H9 (cell line): ENCODE measurements around the gene PTPRF. TPM values are rescaled to one million over a fixed set of nuclear protein-coding genes. Genes with fewer than 3 reads are reported as not detected.

Experiments used
- DNase-seq: peaks from one replicate; pipeline ENCODE4 v3.0.0-alpha.2; 2017
- H2AFZ ChIP-seq: one replicate; pipeline ENCODE4 v1.6.1; 2013; ENCODE audit warnings: mild to moderate bottlenecking, low read length, control low read depth, moderate library complexity
- H2AK5ac ChIP-seq: 2 replicates; pipeline ENCODE4 v1.6.1; 2013; ENCODE audit warnings: low read length, control low read depth, mixed read lengths; ENCODE audit not compliant: insufficient read length
- H2BK120ac ChIP-seq: one replicate; pipeline ENCODE4 v1.6.1; 2013; ENCODE audit warnings: low read depth, mild to moderate bottlenecking, low read length, control low read depth, inconsistent platforms; ENCODE audit not compliant: poor library complexity, severe bottlenecking
- H2BK12ac ChIP-seq: 2 replicates; pipeline ENCODE4 v1.6.1; 2013; ENCODE audit warnings: low read length, control low read depth, mixed read lengths, low read depth; ENCODE audit not compliant: insufficient read length
- H2BK15ac ChIP-seq: 2 replicates; pipeline ENCODE4 v1.6.1; 2013; ENCODE audit warnings: low read depth, low read length, control low read depth
- H2BK20ac ChIP-seq: one replicate; pipeline ENCODE4 v1.6.1; 2013; ENCODE audit warnings: low read depth, mild to moderate bottlenecking, low read length, control low read depth, inconsistent platforms; ENCODE audit not compliant: poor library complexity, severe bottlenecking
- H2BK5ac ChIP-seq: 2 replicates; pipeline ENCODE4 v1.6.1; 2013; ENCODE audit warnings: low read length, control low read depth, mixed read lengths; ENCODE audit not compliant: insufficient read length
- H3K14ac ChIP-seq: 2 replicates; pipeline ENCODE4 v1.6.1; 2013; ENCODE audit warnings: low read length, control low read depth; ENCODE audit not compliant: insufficient read depth
- H3K18ac ChIP-seq: 2 replicates; pipeline ENCODE4 v1.6.1; 2013; ENCODE audit warnings: low read depth, mild to moderate bottlenecking, mixed read lengths, low read length, control low read depth; ENCODE audit not compliant: insufficient read length
- H3K23ac ChIP-seq: 2 replicates; pipeline ENCODE4 v1.6.1; 2013; ENCODE audit warnings: low read length, control low read depth, mixed read lengths, low read depth; ENCODE audit not compliant: insufficient read length
- H3K23me2 ChIP-seq: 2 replicates; pipeline ENCODE4 v1.6.1; 2013; ENCODE audit warnings: low read depth, mild to moderate bottlenecking, mixed read lengths, low read length, control low read depth; ENCODE audit not compliant: insufficient read length, poor library complexity, severe bottlenecking
- H3K27ac ChIP-seq: 2 replicates; pipeline ENCODE4 v1.5.1; 2013; ENCODE audit warnings: low read length, control low read depth, mixed read lengths, low read depth; ENCODE audit not compliant: insufficient read length
- H3K27me3 ChIP-seq: 2 replicates; pipeline ENCODE4 v1.6.1; 2013; ENCODE audit warnings: low read length, control low read depth, inconsistent platforms; ENCODE audit not compliant: insufficient read depth
- H3K4ac ChIP-seq: 2 replicates; pipeline ENCODE4 v1.6.1; 2013; ENCODE audit warnings: low read depth, mild to moderate bottlenecking, control low read depth, inconsistent platforms, low read length, moderate library complexity
- H3K4me1 ChIP-seq: 2 replicates; pipeline ENCODE4 v1.6.1; 2013; ENCODE audit warnings: low read length, control low read depth, inconsistent platforms; ENCODE audit not compliant: insufficient read depth
- H3K4me2 ChIP-seq: 2 replicates; pipeline ENCODE4 v1.6.1; 2013; ENCODE audit warnings: low read length, control low read depth, mixed read lengths; ENCODE audit not compliant: insufficient read length, insufficient read depth
- H3K56ac ChIP-seq: 2 replicates; pipeline ENCODE4 v1.6.1; 2013; ENCODE audit warnings: low read depth, mild to moderate bottlenecking, mixed read lengths, low read length, control low read depth; ENCODE audit not compliant: insufficient read length
- H3K79me1 ChIP-seq: 2 replicates; pipeline ENCODE4 v1.6.1; 2013; ENCODE audit warnings: low read depth, mild to moderate bottlenecking, moderate library complexity, low read length, control low read depth, inconsistent platforms; ENCODE audit not compliant: insufficient read depth, poor library complexity, severe bottlenecking
- H3K79me2 ChIP-seq: 2 replicates; pipeline ENCODE4 v1.6.1; 2013; ENCODE audit warnings: low read length, control low read depth, inconsistent platforms; ENCODE audit not compliant: insufficient read depth
- H3K9ac ChIP-seq: 2 replicates; pipeline ENCODE4 v1.6.1; 2013; ENCODE audit warnings: low read length, control low read depth, mixed read lengths; ENCODE audit not compliant: insufficient read length; ENCODE audit errors: extremely low read depth
- H3K9me3 ChIP-seq: one replicate; pipeline ENCODE4 v1.6.1; 2013; ENCODE audit warnings: low read depth, low read length, inconsistent platforms; ENCODE audit not compliant: control insufficient read depth
- H3T11ph ChIP-seq: one replicate; pipeline ENCODE4 v1.6.1; 2013; ENCODE audit warnings: mild to moderate bottlenecking, low read length, control low read depth, inconsistent platforms
- H4K20me1 ChIP-seq: one replicate; pipeline ENCODE4 v1.6.1; 2013; ENCODE audit not compliant: control insufficient read depth, insufficient read length, insufficient read depth
- H4K5ac ChIP-seq: 2 replicates; pipeline ENCODE4 v1.6.1; 2013; ENCODE audit warnings: low read depth, mild to moderate bottlenecking, mixed read lengths, low read length, control low read depth; ENCODE audit not compliant: insufficient read length
- H4K8ac ChIP-seq: replicated peaks from 2 replicates; pipeline ENCODE4 v1.6.1; 2013; ENCODE audit warnings: low read length, control low read depth, mixed read lengths, low read depth; ENCODE audit not compliant: insufficient read length
- H4K91ac ChIP-seq: 2 replicates; pipeline ENCODE4 v1.6.1; 2013; ENCODE audit warnings: low read depth, mild to moderate bottlenecking, moderate library complexity, mixed read lengths, low read length, control low read depth; ENCODE audit not compliant: insufficient read length
- H3K27ac Mint-ChIP-seq, 3 experiments: 2 replicates in 2 of 3; 3 replicates in 1 of 3; pipeline ENCODE4 v1.8.0; 2020 to 2021; ENCODE audit warnings: mixed read lengths in 3 of 3, mild to moderate bottlenecking in 1 of 3, moderate library complexity in 1 of 3
- H3K27me3 Mint-ChIP-seq: 2 replicates; pipeline ENCODE4 v1.8.0; 2021; ENCODE audit warnings: low read depth, mild to moderate bottlenecking, moderate library complexity, mixed read lengths
- H3K36me3 Mint-ChIP-seq, 3 experiments: 2 replicates in 2 of 3; 3 replicates in 1 of 3; pipeline ENCODE4 v1.8.0; 2020 to 2021; ENCODE audit warnings: low read depth in 3 of 3, mixed read lengths in 3 of 3; ENCODE audit not compliant: insufficient read depth in 1 of 3
- H3K4me1 Mint-ChIP-seq, 2 experiments: 2 replicates each; pipeline ENCODE4 v1.8.0; 2020; ENCODE audit warnings: mixed read lengths in 2 of 2
- H3K4me3 Mint-ChIP-seq, 2 experiments: 2 replicates in 1 of 2; 3 replicates in 1 of 2; pipeline ENCODE4 v1.8.0; 2020 to 2021; ENCODE audit warnings: mild to moderate bottlenecking in 2 of 2, mixed read lengths in 2 of 2, moderate library complexity in 1 of 2
- H3K9me3 Mint-ChIP-seq, 2 experiments: 2 replicates in 1 of 2; 3 replicates in 1 of 2; pipeline ENCODE4 v1.8.0; 2020; ENCODE audit warnings: mild to moderate bottlenecking in 2 of 2, mixed read lengths in 2 of 2, moderate library complexity in 1 of 2
- CTCF ChIP-seq: fragments of 200-600 bp; sonication (generic); conservative IDR thresholded peaks from 3 replicates; pipeline ENCODE4 v1.8.0; 2021; ENCODE audit warnings: antibody characterized with exemption, mild to moderate bottlenecking
- WGBS: extraction: QIAGEN DNeasy Blood & Tissue Kit; methylation state at CpG from one replicate; pipeline ENCODE4 v1.1.7; 2013; ENCODE audit warnings: missing lambda C conversion rate, low lambda C conversion rate, mixed read lengths; ENCODE audit not compliant: insufficient read length; ENCODE audit errors: extremely low coverage; 5-methylcytosine and 5-hydroxymethylcytosine counted together
- total RNA-seq: library from RNA; stranded (reverse); gene quantifications from 2 replicates; pipeline ENCODE4 v1.2.1, GENCODE V29; 2021

PTPRF gene
- total RNA-seq, 1 experiment from 2014 or later: 193 TPM

DNA sequence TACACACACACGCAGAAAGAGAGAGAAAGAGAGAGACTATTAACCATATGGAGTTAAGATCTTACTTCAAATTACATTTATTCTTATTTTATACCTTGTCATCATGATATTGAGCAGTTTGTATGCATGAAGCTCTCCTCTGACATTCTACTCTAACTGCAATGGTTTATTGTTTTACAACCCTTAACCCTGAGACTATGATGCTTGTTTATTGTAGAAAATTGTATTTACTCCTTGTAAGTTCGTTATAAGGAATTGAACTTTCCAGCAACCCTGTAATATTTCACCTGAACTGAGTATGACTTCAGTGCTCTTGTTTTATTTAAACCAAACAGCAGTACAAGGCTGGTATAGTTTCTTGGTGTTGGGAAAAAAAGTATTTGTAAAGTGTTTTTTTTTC, 18.6 kb upstream of the PTPRF start:
- Histone ChIP-seq H2BK12ac (no peak overlapping the region), H2AK5ac (no peak overlapping the region), H3K4ac (no peak overlapping the region), H4K5ac (no peak overlapping the region), H3T11ph (no peak overlapping the region), H2BK5ac (no peak overlapping the region), H2BK15ac (no peak overlapping the region), H3K4me2 (no peak overlapping the region), H3K79me1 (no peaks in the 10 kb centered on the region), H3K9ac (no peak overlapping the region), H2BK120ac (no peak overlapping the region), H3K14ac (no peak overlapping the region), H3K27ac (no peak overlapping the region), H4K8ac (no peak overlapping the region), H3K23ac (no peak overlapping the region), H4K20me1 (no peaks in the 10 kb centered on the region), H3K4me1 (no peaks in the 10 kb centered on the region; the same call in 1 of the 2 replicates), H3K9me3 (no peaks in the 10 kb centered on the region), H2AFZ (no peak overlapping the region), H4K91ac (no peak overlapping the region), H3K27me3 (no peaks in the 10 kb centered on the region), H3K79me2 (no peaks in the 10 kb centered on the region), H3K23me2 (no peaks in the 10 kb centered on the region), H3K18ac (no peak overlapping the region), H3K56ac (no peak overlapping the region), H2BK20ac (no peak overlapping the region)
- no peak overlapping the region for H3K27ac Mint-ChIP-seq
- peaks cover 0 to 3% of the 10 kb centered on the region in 2 experiments; a peak in 2 of 5 replicates for H3K9me3 Mint-ChIP-seq
- H3K27me3 Mint-ChIP-seq: no peaks in the 10 kb centered on the region
- no peak overlapping the region for H3K4me3 Mint-ChIP-seq
- H3K36me3 Mint-ChIP-seq: no peaks in the 10 kb centered on the region; a peak in 2 of 7 replicates
- no peak for TF ChIP-seq CTCF
- peaks cover 18 to 20% of the 10 kb centered on the region in 2 experiments for H3K4me1 Mint-ChIP-seq
- no CpG with 5 or more reads among the region's 2 CpGs for WGBS
- no peak for DNase-seq
